HG02943 (cell line): Measurements from ENCODE around the gene ABCB9.
A peak's percentile ranks its signal among the peaks of the same experiment; 100 is the strongest.

Experiments
- ATAC-seq: cut with Tn5 transposase; IDR thresholded peaks from one replicate; pipeline ENCODE4 v1.9.1; 2021; ENCODE audit warnings: mild to moderate bottlenecking, low read depth, moderate library complexity; ENCODE audit not compliant: unreplicated experiment

ABCB9 gene

GRCh38 chr12:122982963-122983788, 16.9 kb upstream of the ABCB9 start:
- no peak for ATAC-seq

GRCh38 chr12:122982477-122982815, 16.2 kb upstream of the ABCB9 start:
- no peak for ATAC-seq

- ATAC-seq: no peak
These were observed 15.6 kb upstream of the ABCB9 start for GRCh38 chr12:122981587-122982476.

- ATAC-seq: no peak
These were observed 14.8 kb upstream of the ABCB9 start for GRCh38 chr12:122981036-122981471.

- ATAC-seq: peak; percentile 58
These were observed 14.1 kb upstream of the ABCB9 start, which contains the start of gene ARL6IP4 for GRCh38 chr12:122980183-122981035. Gene ARL6IP4 (plus strand): TSS chr12:122980681. CDS start chr12:122981140, 459 bp downstream.

- ATAC-seq: no peak
These were observed 13.6 kb upstream of the ABCB9 start for GRCh38 chr12:122979908-122980182.

GRCh38 chr12:122979001-122979907, 13.0 kb upstream of the ABCB9 start:
- no peak for ATAC-seq

- ATAC-seq: no peak
These were observed 12.3 kb upstream of the ABCB9 start for GRCh38 chr12:122978507-122978955.

- ATAC-seq: no peak
These were observed 11.6 kb upstream of the ABCB9 start for GRCh38 chr12:122977655-122978392.

- no peak for ATAC-seq
These were observed 10.9 kb upstream of the ABCB9 start for GRCh38 chr12:122977153-122977552.

- ATAC-seq: no peak
These were observed 10.3 kb upstream of the ABCB9 start for GRCh38 chr12:122976648-122976975.

- no peak for ATAC-seq
These were observed 9.8 kb upstream of the ABCB9 start for GRCh38 chr12:122975790-122976647.

- peak; percentile 60 for ATAC-seq
These were observed 8.9 kb upstream of the ABCB9 start, which contains the start of gene OGFOD2 for GRCh38 chr12:122974892-122975789. Gene OGFOD2 (plus strand): TSS chr12:122975244. CDS start chr12:122975252, 8 bp downstream.

- ATAC-seq: peak; percentile 83
These were observed 8.1 kb upstream of the ABCB9 start for GRCh38 chr12:122974274-122974891.

- ATAC-seq: no peak
These were observed 3.4 kb upstream of the ABCB9 start for GRCh38 chr12:122969676-122970075.

GRCh38 chr12:122968104-122968503, 1.8 kb upstream of the ABCB9 start:
- no peak for ATAC-seq
